Epithelial cell of esophagus (primary cell): ENCODE measurements around the gene PRKD1.

Experiments
- DNase-seq: peaks from one replicate; pipeline ENCODE4 v3.0.0; 2010; ENCODE audit warnings: low read depth
- H3K4me3 ChIP-seq: 2 replicates; pipeline ENCODE4 v1.5.1; 2011; ENCODE audit warnings: mild to moderate bottlenecking, low read length, control low read depth
- TF ChIP-seq, protein P1 (sequence below): IDR thresholded peaks from 2 replicates; pipeline ENCODE4 v1.5.1; 2011; ENCODE audit warnings: low read depth, mild to moderate bottlenecking, low read length, control low read depth, inconsistent platforms; ENCODE audit not compliant: insufficient read depth; ENCODE audit errors: missing control alignments

Gene PRKD1

GRCh38 chr14:29937116-29937515, 9.5 kb upstream of the PRKD1 start:
- peak; percentile 61 for DNase-seq
- TF ChIP-seq, protein P1, sequence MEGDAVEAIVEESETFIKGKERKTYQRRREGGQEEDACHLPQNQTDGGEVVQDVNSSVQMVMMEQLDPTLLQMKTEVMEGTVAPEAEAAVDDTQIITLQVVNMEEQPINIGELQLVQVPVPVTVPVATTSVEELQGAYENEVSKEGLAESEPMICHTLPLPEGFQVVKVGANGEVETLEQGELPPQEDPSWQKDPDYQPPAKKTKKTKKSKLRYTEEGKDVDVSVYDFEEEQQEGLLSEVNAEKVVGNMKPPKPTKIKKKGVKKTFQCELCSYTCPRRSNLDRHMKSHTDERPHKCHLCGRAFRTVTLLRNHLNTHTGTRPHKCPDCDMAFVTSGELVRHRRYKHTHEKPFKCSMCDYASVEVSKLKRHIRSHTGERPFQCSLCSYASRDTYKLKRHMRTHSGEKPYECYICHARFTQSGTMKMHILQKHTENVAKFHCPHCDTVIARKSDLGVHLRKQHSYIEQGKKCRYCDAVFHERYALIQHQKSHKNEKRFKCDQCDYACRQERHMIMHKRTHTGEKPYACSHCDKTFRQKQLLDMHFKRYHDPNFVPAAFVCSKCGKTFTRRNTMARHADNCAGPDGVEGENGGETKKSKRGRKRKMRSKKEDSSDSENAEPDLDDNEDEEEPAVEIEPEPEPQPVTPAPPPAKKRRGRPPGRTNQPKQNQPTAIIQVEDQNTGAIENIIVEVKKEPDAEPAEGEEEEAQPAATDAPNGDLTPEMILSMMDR: no peak
- no peak overlapping the region for H3K4me3 ChIP-seq

DNA sequence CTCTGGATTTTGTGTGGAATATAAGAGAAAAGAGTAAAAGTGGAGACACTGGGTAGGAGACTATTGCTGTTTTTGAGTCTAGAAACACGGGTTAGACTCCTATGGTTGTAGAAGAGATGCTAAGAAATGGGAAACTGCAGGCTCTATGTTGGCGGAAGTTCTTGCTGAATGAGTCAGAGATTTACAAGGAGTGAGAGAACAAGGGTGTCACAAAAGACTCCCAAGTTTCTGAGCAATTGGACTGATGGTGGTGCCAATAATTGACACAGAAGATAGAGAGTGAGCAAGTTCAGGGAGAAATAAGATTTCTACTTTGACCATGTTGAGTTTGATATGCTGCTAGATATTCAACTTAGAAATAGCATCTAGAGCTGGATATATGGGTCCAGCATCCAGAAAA, 2.6 kb upstream of the PRKD1 start:
- peak; percentile 20 for DNase-seq
- H3K4me3 ChIP-seq: no peak overlapping the region
- TF ChIP-seq, protein P1: no peak

- DNase-seq: no peak
- TF ChIP-seq, protein P1: no peak
- no peak overlapping the region for H3K4me3 ChIP-seq
These were observed 532 bp upstream of the PRKD1 start for GRCh38 chr14:29928117-29928640.

GRCh38 chr14:29926701-29927375, 809 bp downstream of the PRKD1 start:
- peak; percentile 25 for DNase-seq
- TF ChIP-seq, protein P1: no peak
- peak overlapping the region; percentile 42 for H3K4me3 ChIP-seq

DNA sequence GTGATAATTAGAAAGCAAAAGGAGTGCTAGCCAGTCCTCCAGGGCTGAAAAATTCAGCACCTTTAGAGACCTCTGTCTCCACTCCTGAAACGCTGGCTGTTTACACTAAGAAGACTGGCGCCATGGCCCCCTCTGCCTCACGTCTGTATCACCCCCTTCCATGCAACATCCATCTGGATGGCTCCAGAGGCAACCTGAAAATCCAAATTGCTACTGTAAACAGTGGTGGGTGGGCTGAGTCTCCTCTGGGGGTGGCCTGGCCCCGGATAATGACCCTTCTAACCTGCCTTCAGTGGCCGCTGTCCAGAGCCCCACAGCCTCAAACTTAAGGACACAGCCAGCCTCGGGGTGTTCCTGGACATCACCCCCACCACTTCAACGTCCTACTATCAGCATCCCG, 1.4 kb downstream of the PRKD1 start:
- H3K4me3 ChIP-seq: no peak overlapping the region
- TF ChIP-seq, protein P1: no peak
- DNase-seq: no peak

DNA sequence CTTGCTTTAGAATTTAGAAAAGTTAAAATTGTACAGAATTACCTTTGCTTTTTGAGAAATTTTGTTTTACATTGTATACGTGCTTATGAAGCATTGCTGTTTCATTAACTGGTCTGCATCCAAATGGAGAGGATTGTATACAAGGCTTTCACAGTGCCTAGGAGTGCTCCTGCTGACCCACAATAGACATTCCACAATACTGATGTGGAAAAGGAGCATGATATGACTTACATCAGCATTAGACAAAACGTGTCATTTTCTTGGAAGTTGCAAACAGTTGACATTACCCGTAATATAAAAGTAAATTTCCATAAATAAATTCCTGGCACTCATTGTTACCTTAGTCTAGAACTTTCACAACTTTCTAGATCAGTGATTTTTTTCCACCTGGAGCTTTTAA, 1.9 kb downstream of the PRKD1 start:
- H3K4me3 ChIP-seq: no peak overlapping the region
- TF ChIP-seq, protein P1: no peak
- no peak for DNase-seq

DNA sequence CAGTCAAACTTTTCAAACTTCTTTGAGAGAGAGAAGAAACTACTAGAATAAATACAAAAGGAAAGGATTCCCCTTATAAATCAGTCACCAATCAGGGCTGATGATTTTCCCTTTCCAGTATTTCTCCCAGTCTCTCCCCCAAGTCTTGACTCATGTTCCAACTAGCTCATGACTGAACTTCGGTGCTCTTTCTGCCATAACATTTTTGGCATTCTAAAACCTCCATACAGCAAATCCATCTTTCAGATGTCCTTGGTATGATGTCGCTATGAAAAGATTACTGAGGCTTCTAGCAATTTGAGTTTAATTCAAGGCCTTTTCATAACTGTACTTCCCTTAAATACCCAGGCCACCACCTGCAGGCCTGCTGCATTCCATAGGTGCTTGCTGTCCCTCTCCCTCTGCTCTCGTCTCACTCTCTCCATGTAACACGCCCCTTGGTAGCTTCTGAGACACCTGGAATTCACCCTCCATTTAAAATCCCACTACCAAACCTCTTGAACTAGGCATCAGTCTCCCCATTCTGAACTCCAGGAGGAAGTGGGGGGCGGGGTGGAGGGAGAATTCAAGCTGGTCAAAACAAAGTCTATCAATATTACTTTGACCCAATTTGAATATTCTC, 2.4 kb downstream of the PRKD1 start:
- no peak overlapping the region for H3K4me3 ChIP-seq
- DNase-seq: peak; percentile 3
- TF ChIP-seq, protein P1: no peak
